Neuronal stem cell (in vitro differentiated cells): ENCODE results near the gene MAP4K3.
"Not testable (repeated sequence)": the region's sequence is repeated elsewhere in the genome, so short reads cannot be mapped to it uniquely, and the experiment has no call there.

ENCODE experiments used
- DNase-seq: peaks from one replicate; pipeline ENCODE4 v3.0.0-alpha.2; 2013; ENCODE audit warnings: low spot score
- H2AFZ ChIP-seq: one replicate; pipeline ENCODE4 v1.6.1; 2013; ENCODE audit warnings: mild to moderate bottlenecking, low read length, inconsistent platforms
- H2AK5ac ChIP-seq: 2 replicates; pipeline ENCODE4 v1.6.1; 2013; ENCODE audit warnings: low read depth, mild to moderate bottlenecking, inconsistent platforms, low read length, moderate library complexity, mixed read lengths
- H2BK120ac ChIP-seq: 2 replicates; pipeline ENCODE4 v1.6.1; 2013; ENCODE audit warnings: low read depth, mild to moderate bottlenecking, inconsistent platforms, low read length, moderate library complexity, mixed read lengths
- H2BK12ac ChIP-seq: one replicate; pipeline ENCODE4 v1.6.1; 2013; ENCODE audit warnings: low read length, inconsistent platforms
- H2BK15ac ChIP-seq: 2 replicates; pipeline ENCODE4 v1.6.1; 2013; ENCODE audit warnings: mild to moderate bottlenecking, low read length, inconsistent platforms, mixed read lengths
- H2BK5ac ChIP-seq: one replicate; pipeline ENCODE4 v1.6.1; 2013; ENCODE audit warnings: inconsistent platforms, mild to moderate bottlenecking, low read length, moderate library complexity
- H3K14ac ChIP-seq: one replicate; pipeline ENCODE4 v1.6.1; 2013; ENCODE audit warnings: low read length, inconsistent platforms
- H3K18ac ChIP-seq: 2 replicates; pipeline ENCODE4 v1.6.1; 2013; ENCODE audit warnings: low read length, inconsistent platforms
- H3K23ac ChIP-seq: 2 replicates; pipeline ENCODE4 v1.6.1; 2013; ENCODE audit warnings: low read depth, mild to moderate bottlenecking, mixed read lengths, low read length, inconsistent platforms; ENCODE audit not compliant: poor library complexity
- H3K27ac ChIP-seq: replicated peaks from 3 replicates; pipeline ENCODE4 v1.5.1; 2013; ENCODE audit warnings: low read length, inconsistent platforms
- H3K27me3 ChIP-seq, 3 experiments: 2 replicates each; pipeline ENCODE4 v1.6.1; 2013; ENCODE audit warnings: low read length in 3 of 3, mild to moderate bottlenecking in 2 of 3, inconsistent platforms in 1 of 3, low read depth in 1 of 3, mixed read lengths in 1 of 3, moderate library complexity in 1 of 3; ENCODE audit not compliant: control insufficient read depth in 3 of 3, insufficient read depth in 3 of 3
- H3K36me3 ChIP-seq, 2 donors: replicated peaks in 1 of 2; 2 replicates each; pipeline ENCODE4 v1.6.1; 2013; ENCODE audit warnings: low read length in 2 of 2; ENCODE audit not compliant: control insufficient read depth in 2 of 2, insufficient read depth in 2 of 2
- H3K4ac ChIP-seq: 2 replicates; pipeline ENCODE4 v1.6.1; 2013; ENCODE audit warnings: inconsistent platforms, mild to moderate bottlenecking, low read length, moderate library complexity
- H3K4me1 ChIP-seq, 2 donors: 1 replicate in 1 of 2; 2 replicates in 1 of 2; pipeline ENCODE4 v1.6.1; 2013; ENCODE audit warnings: low read length in 2 of 2, low read depth in 1 of 2; ENCODE audit not compliant: control insufficient read depth in 2 of 2, insufficient read depth in 1 of 2
- H3K4me2 ChIP-seq: one replicate; pipeline ENCODE4 v1.6.1; 2013; ENCODE audit warnings: mild to moderate bottlenecking, low read length, inconsistent platforms; ENCODE audit not compliant: insufficient read depth, poor library complexity, severe bottlenecking
- H3K4me3 ChIP-seq, 2 donors: 2 replicates each; pipeline ENCODE4 v1.5.1; 2013; ENCODE audit warnings: low read length in 2 of 2, mild to moderate bottlenecking in 2 of 2, inconsistent platforms in 1 of 2, moderate library complexity in 1 of 2
- H3K79me1 ChIP-seq: one replicate; pipeline ENCODE4 v1.6.1; 2013; ENCODE audit warnings: low read depth, mild to moderate bottlenecking, inconsistent platforms, low read length, moderate library complexity
- H3K9ac ChIP-seq: one replicate; pipeline ENCODE4 v1.6.1; 2013; ENCODE audit warnings: mild to moderate bottlenecking, low read depth, low read length, inconsistent platforms; ENCODE audit not compliant: poor library complexity
- H3K9me3 ChIP-seq, 2 donors: replicated peaks in 1 of 2; 2 replicates each; pipeline versions ENCODE3 to v1.6.1; 2013; ENCODE audit warnings: low read length in 2 of 2, mild to moderate bottlenecking in 2 of 2, inconsistent platforms in 1 of 2, low read depth in 1 of 2, mixed read lengths in 1 of 2, moderate library complexity in 1 of 2; ENCODE audit not compliant: control insufficient read depth in 2 of 2, insufficient read depth in 1 of 2
- H4K8ac ChIP-seq: one replicate; pipeline ENCODE4 v1.6.1; 2013; ENCODE audit warnings: low read depth, mild to moderate bottlenecking, inconsistent platforms, low read length, moderate library complexity
- H4K91ac ChIP-seq: one replicate; pipeline ENCODE4 v1.6.1; 2013; ENCODE audit warnings: low read length, low read depth, mild to moderate bottlenecking, inconsistent platforms; ENCODE audit not compliant: poor library complexity
- WGBS, 2 donors: extraction: QIAGEN DNeasy Blood & Tissue Kit; methylation state at CpG; one replicate each; pipeline ENCODE4 v1.1.7; 2013; ENCODE audit warnings: missing lambda C conversion rate in 2 of 2, mixed read lengths in 1 of 2; ENCODE audit not compliant: insufficient read length in 2 of 2, insufficient replicate concordance in 1 of 2; ENCODE audit errors: extremely low coverage in 2 of 2; 5-methylcytosine and 5-hydroxymethylcytosine counted together

MAP4K3 gene

GRCh38 chr2:39362595-39362994, 74.5 kb downstream of the MAP4K3 start:
- Histone ChIP-seq H2AFZ (no peak overlapping the region), H2BK5ac (no peak overlapping the region), H2AK5ac (no peak overlapping the region), H2BK12ac (no peak overlapping the region), H3K36me3 (peaks cover 0 to 69% of the 10 kb centered on the region in 2 donors), H4K8ac (no peak overlapping the region), H3K27ac (no peak overlapping the region), H2BK15ac (no peak overlapping the region), H3K18ac (no peak overlapping the region), H4K91ac (no peak overlapping the region), H3K14ac (no peak overlapping the region), H3K23ac (no peak overlapping the region), H3K79me1 (no peaks in the 10 kb centered on the region), H3K4me3 (no peak overlapping the region), H2BK120ac (no peak overlapping the region), H3K4me2 (no peak overlapping the region), H3K9me3 (peaks cover 15 to 82% of the 10 kb centered on the region in 2 donors), H3K27me3 (no peaks in the 10 kb centered on the region), H3K4me1 (peaks cover 0 to 8% of the 10 kb centered on the region in 2 donors), H3K9ac (no peak overlapping the region), H3K4ac (no peak overlapping the region)
- DNase-seq: no peak
- WGBS, 2 donors: no CpG with 5 or more reads among the region's 4 CpGs

GRCh38 chr2:39361511-39361910, 75.6 kb downstream of the MAP4K3 start:
- H3K4ac ChIP-seq: no peak overlapping the region
- H4K91ac ChIP-seq: no peak overlapping the region
- no peak overlapping the region for H3K23ac ChIP-seq
- H3K9me3 ChIP-seq: peaks cover 15 to 73% of the 10 kb centered on the region in 2 donors
- no peak overlapping the region for H2AFZ ChIP-seq
- H3K14ac ChIP-seq: no peak overlapping the region
- no peak overlapping the region for H2AK5ac ChIP-seq
- no peak overlapping the region for H3K9ac ChIP-seq
- H3K4me3 ChIP-seq: no peak overlapping the region
- H2BK15ac ChIP-seq: no peak overlapping the region
- no peak overlapping the region for H4K8ac ChIP-seq
- no peaks in the 10 kb centered on the region for H3K79me1 ChIP-seq
- H3K27me3 ChIP-seq: no peaks in the 10 kb centered on the region
- peaks cover 0 to 8% of the 10 kb centered on the region in 2 donors for H3K4me1 ChIP-seq
- no peak overlapping the region for H3K4me2 ChIP-seq
- peaks cover 0 to 60% of the 10 kb centered on the region in 2 donors for H3K36me3 ChIP-seq
- no peak for DNase-seq
- H2BK12ac ChIP-seq: no peak overlapping the region
- no peak overlapping the region for H2BK120ac ChIP-seq
- H3K18ac ChIP-seq: no peak overlapping the region
- no peak overlapping the region for H2BK5ac ChIP-seq
- no peak overlapping the region for H3K27ac ChIP-seq

- H3K27ac ChIP-seq: not testable (repeated sequence)
These were observed 76.7 kb downstream of the MAP4K3 start for GRCh38 chr2:39360342-39360741.

GRCh38 chr2:39359453-39360038, 77.5 kb downstream of the MAP4K3 start:
- Histone ChIP-seq H2AFZ (no peak overlapping the region), H3K27me3 (no peaks in the 10 kb centered on the region), H3K4me2 (no peak overlapping the region), H2BK120ac (no peak overlapping the region), H3K36me3 (peaks cover 0 to 71% of the 10 kb centered on the region in 2 donors), H3K9me3 (peaks cover 13 to 69% of the 10 kb centered on the region in 2 donors), H2BK15ac (no peak overlapping the region), H3K27ac (no peak overlapping the region), H3K4me3 (no peak overlapping the region), H3K14ac (no peak overlapping the region), H3K23ac (no peak overlapping the region), H4K91ac (no peak overlapping the region), H3K18ac (no peak overlapping the region), H3K9ac (no peak overlapping the region), H3K4me1 (peaks cover 0 to 4% of the 10 kb centered on the region in 2 donors), H2BK5ac (no peak overlapping the region), H2AK5ac (no peak overlapping the region), H3K79me1 (no peaks in the 10 kb centered on the region), H3K4ac (no peak overlapping the region), H2BK12ac (no peak overlapping the region), H4K8ac (no peak overlapping the region)
- no CpG with 5 or more reads among the region's 5 CpGs for WGBS, 2 donors
- DNase-seq: no peak

More at GRCh38 chr2:39360342-39360741, 76.7 kb downstream of the MAP4K3 start:
- H2BK15ac ChIP-seq, H4K8ac ChIP-seq, H3K79me1 ChIP-seq, H3K27me3 ChIP-seq, H3K4me3 ChIP-seq, DNase-seq, H2AK5ac ChIP-seq, H2BK12ac ChIP-seq, H2AFZ ChIP-seq, H3K4me2 ChIP-seq, H2BK120ac ChIP-seq, H3K23ac ChIP-seq, H4K91ac ChIP-seq, H3K4me1 ChIP-seq, H3K14ac ChIP-seq, H3K18ac ChIP-seq, H3K9ac ChIP-seq, H2BK5ac ChIP-seq, H3K4ac ChIP-seq: not testable (repeated sequence)
- no CpG with 5 or more reads among the region's 2 CpGs for WGBS, 2 donors
- H3K9me3 ChIP-seq: peaks cover 13 to 69% of the 10 kb centered on the region in 2 donors
- peaks cover 0 to 63% of the 10 kb centered on the region in 2 donors for H3K36me3 ChIP-seq
